ENCODE data around the gene CMTR1. TPM values are rescaled to one million over a fixed set of nuclear protein-coding genes. Genes with fewer than 3 reads are reported as not detected.

The CMTR1 gene
- total and polyA plus RNA-seq, 10 donors, result 19.4 to 62.4 (median 45.3) TPM

- Histone ChIP-seq H3K9me3 (no peaks in the 10 kb centered on the region), H3K36me3 (peaks cover 0 to 51% (median 43%) of the 10 kb centered on the region in 6 donors), H3K27ac (no peak overlapping the region), H3K27me3 (replicated peaks in 1 of 7) (no peaks in the 10 kb centered on the region), H3K4me3 (no peak overlapping the region), H3K4me1 (peaks cover 15 to 69% (median 37%) of the 10 kb centered on the region in 6 donors)
- intact Hi-C loops (cut with DNase I; ENCODE audit: low total_unique reads), result no loop called here
- WGBS, 5 donors, result 82 to 93% (median 92%) methylated on average over 4 of the region's 4 CpGs
- TF ChIP-seq, protein P1, sequence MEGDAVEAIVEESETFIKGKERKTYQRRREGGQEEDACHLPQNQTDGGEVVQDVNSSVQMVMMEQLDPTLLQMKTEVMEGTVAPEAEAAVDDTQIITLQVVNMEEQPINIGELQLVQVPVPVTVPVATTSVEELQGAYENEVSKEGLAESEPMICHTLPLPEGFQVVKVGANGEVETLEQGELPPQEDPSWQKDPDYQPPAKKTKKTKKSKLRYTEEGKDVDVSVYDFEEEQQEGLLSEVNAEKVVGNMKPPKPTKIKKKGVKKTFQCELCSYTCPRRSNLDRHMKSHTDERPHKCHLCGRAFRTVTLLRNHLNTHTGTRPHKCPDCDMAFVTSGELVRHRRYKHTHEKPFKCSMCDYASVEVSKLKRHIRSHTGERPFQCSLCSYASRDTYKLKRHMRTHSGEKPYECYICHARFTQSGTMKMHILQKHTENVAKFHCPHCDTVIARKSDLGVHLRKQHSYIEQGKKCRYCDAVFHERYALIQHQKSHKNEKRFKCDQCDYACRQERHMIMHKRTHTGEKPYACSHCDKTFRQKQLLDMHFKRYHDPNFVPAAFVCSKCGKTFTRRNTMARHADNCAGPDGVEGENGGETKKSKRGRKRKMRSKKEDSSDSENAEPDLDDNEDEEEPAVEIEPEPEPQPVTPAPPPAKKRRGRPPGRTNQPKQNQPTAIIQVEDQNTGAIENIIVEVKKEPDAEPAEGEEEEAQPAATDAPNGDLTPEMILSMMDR (IDR thresholded peaks at IDR 0.05 in 8 of 11, conservative IDR thresholded peaks at IDR 0.05 in 3 of 11), result no peak
- TF ChIP-seq POLR2A (IDR thresholded peaks at IDR 0.05) (no peak), POLR2AphosphoS5 (IDR thresholded peaks at IDR 0.05) (no peak)
- DNase-seq, result no peak
Measured at GRCh38 chr6:37435373-37435772, 2.4 kb downstream of the CMTR1 start.

DNA sequence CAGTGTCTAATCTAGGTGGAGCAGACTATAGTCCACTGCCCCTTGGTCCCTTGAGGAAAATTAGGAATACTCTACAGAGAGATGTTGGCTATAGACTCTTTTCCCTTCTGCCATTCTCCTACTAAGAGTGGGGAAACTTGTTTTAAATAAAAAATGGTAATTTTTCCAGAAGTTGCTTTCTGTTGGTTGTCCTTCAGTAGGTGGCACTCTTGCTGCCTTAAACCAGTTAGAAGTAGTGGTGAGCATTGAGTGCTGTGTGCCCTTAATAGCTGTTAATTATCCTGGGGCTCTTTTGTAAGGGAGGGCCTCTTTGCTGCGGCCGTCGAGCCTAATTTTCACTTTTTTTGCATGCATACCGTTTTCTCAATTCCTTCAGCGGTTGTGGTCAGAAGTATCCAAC lies 2.8 kb downstream of the CMTR1 start:
- Histone ChIP-seq H3K36me3 (peaks cover 0 to 56% (median 44%) of the 10 kb centered on the region in 6 donors), H3K4me1 (peaks cover 15 to 73% (median 37%) of the 10 kb centered on the region in 6 donors), H3K9me3 (no peaks in the 10 kb centered on the region), H3K4me3 (no peak overlapping the region), H3K27me3 (replicated peaks in 1 of 7) (no peaks in the 10 kb centered on the region), H3K27ac (no peak overlapping the region)
- intact Hi-C loops (cut with DNase I; ENCODE audit: low total_unique reads), result no loop called here
- TF ChIP-seq, protein P1 (IDR thresholded peaks at IDR 0.05 in 8 of 11, conservative IDR thresholded peaks at IDR 0.05 in 3 of 11), result no peak
- TF ChIP-seq POLR2AphosphoS5 (IDR thresholded peaks at IDR 0.05) (no peak), POLR2A (IDR thresholded peaks at IDR 0.05) (no peak)
- DNase-seq, result no peak
- 86 to 92% (median 89%) methylated on average over 5 of the region's 5 CpGs for WGBS, 5 donors

GRCh38 chr6:37438930-37439329 lies 5.9 kb downstream of the CMTR1 start:
- 57 to 94% (median 83%) methylated on average over 1 of the region's 1 CpG for WGBS, 5 donors
- no peak for DNase-seq
- Histone ChIP-seq H3K4me1 (peaks cover 13 to 88% (median 45%) of the 10 kb centered on the region in 6 donors), H3K27ac (no peak overlapping the region), H3K9me3 (no peaks in the 10 kb centered on the region), H3K4me3 (no peak overlapping the region), H3K36me3 (peaks cover 0 to 73% (median 46%) of the 10 kb centered on the region in 6 donors), H3K27me3 (replicated peaks in 1 of 7) (no peaks in the 10 kb centered on the region)
- TF ChIP-seq, protein P1 (IDR thresholded peaks at IDR 0.05 in 8 of 11, conservative IDR thresholded peaks at IDR 0.05 in 3 of 11), result no peak
- TF ChIP-seq POLR2A (IDR thresholded peaks at IDR 0.05) (no peak), POLR2AphosphoS5 (IDR thresholded peaks at IDR 0.05) (no peak)
- intact Hi-C loops (cut with DNase I; ENCODE audit: low total_unique reads), result no loop called here

DNA sequence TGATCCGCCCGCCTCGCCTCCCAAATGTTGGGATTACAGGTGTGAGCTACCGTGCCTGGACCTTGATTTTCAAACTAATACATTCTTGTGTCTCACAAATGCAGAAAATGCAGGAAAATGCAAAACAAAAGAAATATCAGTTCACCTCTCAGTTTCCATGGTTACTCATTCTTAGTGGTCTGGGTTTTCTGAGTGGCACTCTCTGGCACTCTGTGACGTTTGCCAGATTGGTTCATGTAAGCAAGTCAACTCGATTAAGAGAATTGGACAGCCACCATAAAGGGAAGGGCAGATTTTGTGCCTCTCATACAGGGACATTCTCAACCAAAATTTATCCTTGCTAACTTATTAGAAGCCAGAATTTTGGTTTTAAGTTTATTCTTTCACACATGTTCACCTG lies 8.6 kb downstream of the CMTR1 start:
- TF ChIP-seq, protein P1 (IDR thresholded peaks at IDR 0.05 in 8 of 11, conservative IDR thresholded peaks at IDR 0.05 in 3 of 11), result no peak
- DNase-seq, result no peak
- 87 to 95% (median 90%) methylated on average over 6 of the region's 6 CpGs for WGBS, 5 donors
- intact Hi-C loops (cut with DNase I; ENCODE audit: low total_unique reads), result no loop called here
- Histone ChIP-seq H3K36me3 (peaks cover 7 to 86% (median 57%) of the 10 kb centered on the region in 6 donors), H3K9me3 (no peaks in the 10 kb centered on the region), H3K27me3 (replicated peaks in 1 of 7) (no peaks in the 10 kb centered on the region), H3K4me1 (peaks cover 4 to 62% (median 23%) of the 10 kb centered on the region in 6 donors), H3K27ac (peak overlapping the region in 5 of 8 donors; percentile 77 to 86 (median 80)), H3K4me3 (no peak overlapping the region)

Data from spleen (tissue), 11 donors.